ENCODE measurements around the gene GNG13.

The GNG13 gene

GRCh38 chr16:797120-797420 is 3.5 kb downstream of the GNG13 start:
- H3K4me2 ChIP-seq (ENCODE audit: low read depth, low read length, poor library complexity, severe bottlenecking) = no peak overlapping the region
- no peaks in the 10 kb centered on the region for H4K20me1 ChIP-seq (ENCODE audit: low read depth, low read length)
- no peaks in the 10 kb centered on the region for H3K9me3 ChIP-seq (ENCODE audit: insufficient read depth, low read length)
- no peaks in the 10 kb centered on the region for H3K27me3 ChIP-seq (ENCODE audit: low read length)
- H3K27ac ChIP-seq (ENCODE audit: low read depth, low read length) = no peak overlapping the region
- TF ChIP-seq EZH2phosphoT487 (conservative IDR thresholded peaks at IDR 0.05; ENCODE audit: low read length) (no peak), CTCF (IDR thresholded peaks at IDR 0.05; ENCODE audit: insufficient read depth, low read length, poor library complexity, severe bottlenecking) (no peak)
- no peak overlapping the region for H2AFZ ChIP-seq (ENCODE audit: low read depth, low read length, severe bottlenecking)
- no peaks in the 10 kb centered on the region for H3K9me2 ChIP-seq (replicated peaks; ENCODE audit: insufficient read depth, low read length)
- H3K9ac ChIP-seq (ENCODE audit: low read length) = no peak overlapping the region
- H3K4me3 ChIP-seq (ENCODE audit: insufficient read depth, low read length, poor library complexity, severe bottlenecking) = no peak overlapping the region
- no peaks in the 10 kb centered on the region for H3K79me2 ChIP-seq (ENCODE audit: insufficient read depth, low read length)
- H3K36me3 ChIP-seq (ENCODE audit: low read length) = no peaks in the 10 kb centered on the region
- H3F3A ChIP-seq (ENCODE audit: insufficient read depth) = no peaks in the 10 kb centered on the region

- Histone ChIP-seq H3K79me2 (ENCODE audit: insufficient read depth, low read length) (no peaks in the 10 kb centered on the region), H2AFZ (ENCODE audit: low read depth, low read length, severe bottlenecking) (no peak overlapping the region), H3K9me3 (ENCODE audit: insufficient read depth, low read length) (no peaks in the 10 kb centered on the region), H3K36me3 (ENCODE audit: low read length) (no peaks in the 10 kb centered on the region), H3K4me2 (ENCODE audit: low read depth, low read length, poor library complexity, severe bottlenecking) (no peak overlapping the region), H4K20me1 (ENCODE audit: low read depth, low read length) (no peaks in the 10 kb centered on the region), H3K4me3 (ENCODE audit: insufficient read depth, low read length, poor library complexity, severe bottlenecking) (no peak overlapping the region), H3F3A (ENCODE audit: insufficient read depth) (no peaks in the 10 kb centered on the region), H3K9me2 (replicated peaks; ENCODE audit: insufficient read depth, low read length) (no peaks in the 10 kb centered on the region), H3K9ac (ENCODE audit: low read length) (no peak overlapping the region), H3K27me3 (ENCODE audit: low read length) (no peaks in the 10 kb centered on the region), H3K27ac (ENCODE audit: low read depth, low read length) (no peak overlapping the region)
- TF ChIP-seq EZH2phosphoT487 (conservative IDR thresholded peaks at IDR 0.05; ENCODE audit: low read length) (no peak), CTCF (IDR thresholded peaks at IDR 0.05; ENCODE audit: insufficient read depth, low read length, poor library complexity, severe bottlenecking) (no peak)
Observed at GRCh38 chr16:796296-797119, 4.0 kb downstream of the GNG13 start.

- no peaks in the 10 kb centered on the region for H3K36me3 ChIP-seq (ENCODE audit: low read length)
- H3K9me2 ChIP-seq (replicated peaks; ENCODE audit: insufficient read depth, low read length) = no peaks in the 10 kb centered on the region
Observed at GRCh38 chr16:795580-796229, 4.8 kb downstream of the GNG13 start.

More at GRCh38 chr16:795580-796229, 4.8 kb downstream of the GNG13 start:
- no peaks in the 10 kb centered on the region for H4K20me1 ChIP-seq (ENCODE audit: low read depth, low read length)
- H3K9me3 ChIP-seq (ENCODE audit: insufficient read depth, low read length) = no peaks in the 10 kb centered on the region
- H3K4me3 ChIP-seq (ENCODE audit: insufficient read depth, low read length, poor library complexity, severe bottlenecking) = no peak overlapping the region
- no peaks in the 10 kb centered on the region for H3K79me2 ChIP-seq (ENCODE audit: insufficient read depth, low read length)
- no peaks in the 10 kb centered on the region for H3K27me3 ChIP-seq (ENCODE audit: low read length)
- no peak overlapping the region for H3K27ac ChIP-seq (ENCODE audit: low read depth, low read length)
- H2AFZ ChIP-seq (ENCODE audit: low read depth, low read length, severe bottlenecking) = no peak overlapping the region
- TF ChIP-seq EZH2phosphoT487 (conservative IDR thresholded peaks at IDR 0.05; ENCODE audit: low read length) (no peak), CTCF (IDR thresholded peaks at IDR 0.05; ENCODE audit: insufficient read depth, low read length, poor library complexity, severe bottlenecking) (no peak)
- no peaks in the 10 kb centered on the region for H3F3A ChIP-seq (ENCODE audit: insufficient read depth)
- no peak overlapping the region for H3K4me2 ChIP-seq (ENCODE audit: low read depth, low read length, poor library complexity, severe bottlenecking)
- H3K9ac ChIP-seq (ENCODE audit: low read length) = no peak overlapping the region
